ENCODE results near the gene KCNQ2. TPM values are rescaled to one million over a fixed set of nuclear protein-coding genes. Genes with fewer than 3 reads are reported as not detected.
A peak's percentile ranks its signal among the peaks of the same experiment; 100 is the strongest.

The KCNQ2 gene
- total RNA-seq, 1 experiment from 2014 or later, result not detected

GRCh38 chr20:63463400-63464288 lies 8.8 kb downstream of the KCNQ2 start:
- TF ChIP-seq, protein P1, sequence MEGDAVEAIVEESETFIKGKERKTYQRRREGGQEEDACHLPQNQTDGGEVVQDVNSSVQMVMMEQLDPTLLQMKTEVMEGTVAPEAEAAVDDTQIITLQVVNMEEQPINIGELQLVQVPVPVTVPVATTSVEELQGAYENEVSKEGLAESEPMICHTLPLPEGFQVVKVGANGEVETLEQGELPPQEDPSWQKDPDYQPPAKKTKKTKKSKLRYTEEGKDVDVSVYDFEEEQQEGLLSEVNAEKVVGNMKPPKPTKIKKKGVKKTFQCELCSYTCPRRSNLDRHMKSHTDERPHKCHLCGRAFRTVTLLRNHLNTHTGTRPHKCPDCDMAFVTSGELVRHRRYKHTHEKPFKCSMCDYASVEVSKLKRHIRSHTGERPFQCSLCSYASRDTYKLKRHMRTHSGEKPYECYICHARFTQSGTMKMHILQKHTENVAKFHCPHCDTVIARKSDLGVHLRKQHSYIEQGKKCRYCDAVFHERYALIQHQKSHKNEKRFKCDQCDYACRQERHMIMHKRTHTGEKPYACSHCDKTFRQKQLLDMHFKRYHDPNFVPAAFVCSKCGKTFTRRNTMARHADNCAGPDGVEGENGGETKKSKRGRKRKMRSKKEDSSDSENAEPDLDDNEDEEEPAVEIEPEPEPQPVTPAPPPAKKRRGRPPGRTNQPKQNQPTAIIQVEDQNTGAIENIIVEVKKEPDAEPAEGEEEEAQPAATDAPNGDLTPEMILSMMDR (IDR thresholded peaks at IDR 0.05; ENCODE audit: unreplicated experiment), result no peak
- CTCF ChIA-PET, result interaction anchor here (0.7 to 2.0 kb wide), 3 partner anchors 33 to 239 kb away, joined by 3 to 14 read pairs (median 5); no protein-coding TSS in a partner anchor
- no peak for DNase-seq (ENCODE audit: unreplicated experiment)

GRCh38 chr20:63462244-63462643 lies 10.2 kb downstream of the KCNQ2 start:
- TF ChIP-seq, protein P1 (IDR thresholded peaks at IDR 0.05; ENCODE audit: unreplicated experiment), result no peak
- ChIA-PET CTCF (no interaction called here), POLR2A (no interaction called here)
- Mint-ChIP-seq H3K9me3 (ENCODE audit: unreplicated experiment) (no peaks in the 10 kb centered on the region), H3K27me3 (ENCODE audit: insufficient read depth, unreplicated experiment) (peaks cover 50% of the 10 kb centered on the region), H3K36me3 (ENCODE audit: insufficient read depth, unreplicated experiment) (peaks cover 5% of the 10 kb centered on the region), H3K4me3 (ENCODE audit: unreplicated experiment) (no peak overlapping the region), H3K4me1 (ENCODE audit: insufficient read depth, unreplicated experiment) (peaks cover 5% of the 10 kb centered on the region), H3K27ac (ENCODE audit: low read depth, unreplicated experiment) (no peak overlapping the region)
- intact Hi-C loops (cut with micrococcal nuclease), result no loop called here
- no TSS peak for BruUV-seq (replicated peaks)
- no peak for DNase-seq (ENCODE audit: unreplicated experiment)

More at GRCh38 chr20:63463400-63464288, 8.8 kb downstream of the KCNQ2 start:
- no peaks in the 10 kb centered on the region for H3K4me1 Mint-ChIP-seq (ENCODE audit: insufficient read depth, unreplicated experiment)
- intact Hi-C loops (cut with micrococcal nuclease), result no loop called here
- H3K27ac Mint-ChIP-seq (ENCODE audit: low read depth, unreplicated experiment), result no peak overlapping the region
- H3K9me3 Mint-ChIP-seq (ENCODE audit: unreplicated experiment), result no peaks in the 10 kb centered on the region
- no peak overlapping the region for H3K4me3 Mint-ChIP-seq (ENCODE audit: unreplicated experiment)
- no TSS peak for BruUV-seq (replicated peaks)
- H3K27me3 Mint-ChIP-seq (ENCODE audit: insufficient read depth, unreplicated experiment), result peaks cover 53% of the 10 kb centered on the region
- POLR2A ChIA-PET, result interaction anchor here (1.5 kb wide), 1 partner anchor 57 kb away, joined by 6 read pairs; the partner anchor contains the start of gene PPDPF
- peaks cover 6% of the 10 kb centered on the region for H3K36me3 Mint-ChIP-seq (ENCODE audit: insufficient read depth, unreplicated experiment)

GRCh38 chr20:63461104-63461763 lies 11.2 kb downstream of the KCNQ2 start:
- ChIA-PET CTCF (interaction anchor here (0.5 to 0.8 kb wide), 3 partner anchors 15 to 151 kb away, joined by 3 to 5 read pairs (median 3); no protein-coding TSS in a partner anchor), POLR2A (no interaction called here)
- Mint-ChIP-seq H3K27ac (ENCODE audit: low read depth, unreplicated experiment) (no peak overlapping the region), H3K4me3 (ENCODE audit: unreplicated experiment) (no peak overlapping the region), H3K36me3 (ENCODE audit: insufficient read depth, unreplicated experiment) (no peaks in the 10 kb centered on the region), H3K9me3 (ENCODE audit: unreplicated experiment) (no peaks in the 10 kb centered on the region), H3K4me1 (ENCODE audit: insufficient read depth, unreplicated experiment) (peaks cover 5% of the 10 kb centered on the region), H3K27me3 (ENCODE audit: insufficient read depth, unreplicated experiment) (peaks cover 43% of the 10 kb centered on the region)
- TF ChIP-seq, protein P1 (IDR thresholded peaks at IDR 0.05; ENCODE audit: unreplicated experiment), result no peak
- intact Hi-C loops (cut with micrococcal nuclease), result no loop called here
- no TSS peak for BruUV-seq (replicated peaks)
- DNase-seq (ENCODE audit: unreplicated experiment), result peak; percentile 14

GRCh38 chr20:63459070-63459380 lies 13.4 kb downstream of the KCNQ2 start:
- Mint-ChIP-seq H3K9me3 (ENCODE audit: unreplicated experiment) (no peaks in the 10 kb centered on the region), H3K27ac (ENCODE audit: low read depth, unreplicated experiment) (no peak overlapping the region), H3K27me3 (ENCODE audit: insufficient read depth, unreplicated experiment) (peaks cover 28% of the 10 kb centered on the region), H3K36me3 (ENCODE audit: insufficient read depth, unreplicated experiment) (no peaks in the 10 kb centered on the region), H3K4me1 (ENCODE audit: insufficient read depth, unreplicated experiment) (peaks cover 7% of the 10 kb centered on the region), H3K4me3 (ENCODE audit: unreplicated experiment) (no peak overlapping the region)
- TF ChIP-seq, protein P1 (IDR thresholded peaks at IDR 0.05; ENCODE audit: unreplicated experiment), result no peak
- CTCF ChIA-PET, result interaction anchor here (0.7 kb wide), 1 partner anchor 76 kb away, joined by 3 read pairs; no protein-coding TSS in a partner anchor
- POLR2A ChIA-PET, result no interaction called here
- intact Hi-C loops (cut with micrococcal nuclease), result no loop called here
- no peak for DNase-seq (ENCODE audit: unreplicated experiment)
- no TSS peak for BruUV-seq (replicated peaks)
